H1 (cell line): Measurements from ENCODE around the gene SCN7A. TPM values are rescaled to one million over a fixed set of nuclear protein-coding genes. Genes with fewer than 3 reads are reported as not detected.

Experiments used
- CTCF ChIA-PET: fragments of 300-600 bp; sonication (Branson Sonifier 250); formaldehyde crosslinking; loops from one replicate; lab custom pipeline; 2021; ENCODE audit not compliant: partially characterized antibody; lab: Charles Lee
- POLR2A ChIA-PET: fragments of 300-600 bp; sonication (Branson Sonifier 250); formaldehyde crosslinking; loops from one replicate; lab custom pipeline; 2021; ENCODE audit warnings: inconsistent platforms; ENCODE audit not compliant: partially characterized antibody; lab: Charles Lee
- DNase-seq, 2 experiments: peaks; one replicate each; pipeline versions ENCODE4 v3.0.0 to v3.0.0-alpha.2; 2010 to 2022; ENCODE audit warnings: low spot score in 2 of 2, low read depth in 1 of 2, mixed read lengths in 1 of 2
- FAIRE-seq: peaks from 2 replicates; lab custom pipeline; 2011; peaks lifted over from hg19 to GRCh38; lab: Jason Lieb, UNC
- H2AFZ ChIP-seq: 2 replicates; pipeline ENCODE4 v1.8.1; 2012; ENCODE audit warnings: low read length, inconsistent platforms
- H2AK5ac ChIP-seq: 2 replicates; pipeline ENCODE4 v1.6.1; 2013; ENCODE audit warnings: low read depth, low read length
- H2BK120ac ChIP-seq: replicated peaks from 2 replicates; pipeline ENCODE3; 2013; ENCODE audit warnings: low read depth, low read length, inconsistent platforms
- H2BK12ac ChIP-seq: 2 replicates; pipeline ENCODE4 v1.6.1; 2013; ENCODE audit warnings: low read depth, low read length
- H2BK15ac ChIP-seq: 2 replicates; pipeline ENCODE4 v1.6.1; 2013; ENCODE audit warnings: low read length
- H2BK20ac ChIP-seq: 2 replicates; pipeline ENCODE4 v1.6.1; 2013; ENCODE audit warnings: low read length
- H2BK5ac ChIP-seq: 2 replicates; pipeline ENCODE4 v1.6.1; 2013; ENCODE audit warnings: low read depth, low read length
- H3K14ac ChIP-seq: 2 replicates; pipeline ENCODE4 v1.6.1; 2013; ENCODE audit warnings: inconsistent platforms; ENCODE audit not compliant: insufficient read length
- H3K18ac ChIP-seq: 2 replicates; pipeline ENCODE4 v1.6.1; 2013; ENCODE audit warnings: low read length; ENCODE audit errors: extremely low read depth
- H3K23ac ChIP-seq: 2 replicates; pipeline ENCODE4 v1.6.1; 2013; ENCODE audit warnings: inconsistent platforms; ENCODE audit not compliant: insufficient read length
- H3K23me2 ChIP-seq: 2 replicates; pipeline ENCODE4 v1.6.1; 2013; ENCODE audit warnings: low read depth, low read length
- H3K27ac ChIP-seq: 2 replicates; pipeline ENCODE4 v1.6.1; 2011; ENCODE audit warnings: low read depth, low read length, inconsistent platforms
- H3K27me3 ChIP-seq, 4 experiments: replicated peaks in 1 of 4; 1 replicate in 1 of 4; 2 replicates in 3 of 4; pipeline versions ENCODE4 v1.6.1 to v1.8.1; 2011 to 2013; ENCODE audit warnings: low read length in 3 of 4, mild to moderate bottlenecking in 3 of 4, inconsistent platforms in 2 of 4, mixed read lengths in 2 of 4, moderate library complexity in 1 of 4; ENCODE audit not compliant: control insufficient read depth in 3 of 4, insufficient read depth in 3 of 4; ENCODE audit errors: extremely low read depth in 1 of 4
- H3K36me3 ChIP-seq, 4 experiments: 2 replicates each; pipeline versions ENCODE4 v1.6.1 to v1.8.1; 2011 to 2013; ENCODE audit warnings: mild to moderate bottlenecking in 4 of 4, low read length in 3 of 4, moderate library complexity in 2 of 4, control low read depth in 1 of 4, inconsistent platforms in 1 of 4; ENCODE audit not compliant: insufficient read depth in 4 of 4, control insufficient read depth in 2 of 4
- H3K4ac ChIP-seq: replicated peaks from 2 replicates; pipeline ENCODE3; 2013; ENCODE audit warnings: low read length, low read depth, mixed read lengths, inconsistent platforms; ENCODE audit not compliant: insufficient read length
- H3K4me1 ChIP-seq, 4 experiments: replicated peaks in 1 of 4; 1 replicate in 1 of 4; 2 replicates in 3 of 4; pipeline versions ENCODE4 v1.6.1 to v1.8.1; 2011 to 2013; ENCODE audit warnings: low read length in 3 of 4, inconsistent platforms in 2 of 4, mixed read lengths in 1 of 4; ENCODE audit not compliant: insufficient read depth in 4 of 4, control insufficient read depth in 3 of 4
- H3K4me2 ChIP-seq, 2 experiments: 2 replicates each; pipeline versions ENCODE4 v1.6.1 to v1.8.1; 2011 to 2013; ENCODE audit warnings: low read depth in 2 of 2, low read length in 2 of 2, control low read depth in 1 of 2, inconsistent platforms in 1 of 2, mild to moderate bottlenecking in 1 of 2; ENCODE audit not compliant: insufficient read depth in 1 of 2
- H3K4me3 ChIP-seq, 4 experiments: fragments of 200-600, 300-600 bp in 1 of 4; sonication (generic), shearing (Covaris generic), sonication (Bioruptor Twin) in 1 of 4; 2 replicates each; pipeline versions ENCODE4 v1.5.1 to v1.8.1; 2011 to 2016; ENCODE audit warnings: low read length in 4 of 4, low read depth in 3 of 4, control low read depth in 2 of 4, inconsistent platforms in 2 of 4, mild to moderate bottlenecking in 2 of 4, mixed read lengths in 1 of 4, moderate library complexity in 1 of 4; ENCODE audit not compliant: insufficient read depth in 2 of 4; ENCODE audit errors: extremely low read depth in 1 of 4
- H3K56ac ChIP-seq: replicated peaks from 2 replicates; pipeline ENCODE3; 2013; ENCODE audit warnings: low read depth, mild to moderate bottlenecking, mixed read lengths, low read length, inconsistent platforms; ENCODE audit not compliant: insufficient read length
- H3K79me1 ChIP-seq: 2 replicates; pipeline ENCODE4 v1.6.1; 2013; ENCODE audit warnings: low read depth, low read length, control low read depth
- H3K79me2 ChIP-seq, 2 experiments: 2 replicates each; pipeline versions ENCODE4 v1.6.1 to v1.8.1; 2012 to 2013; ENCODE audit warnings: low read length in 2 of 2, mild to moderate bottlenecking in 2 of 2, inconsistent platforms in 1 of 2; ENCODE audit not compliant: insufficient read depth in 2 of 2, control insufficient read depth in 1 of 2
- H3K9ac ChIP-seq, 4 experiments: replicated peaks in 1 of 4; 1 replicate in 1 of 4; 2 replicates in 3 of 4; pipeline versions ENCODE4 v1.6.1 to v1.8.1; 2011 to 2013; ENCODE audit warnings: low read depth in 3 of 4, low read length in 3 of 4, control low read depth in 2 of 4, mild to moderate bottlenecking in 2 of 4, moderate library complexity in 2 of 4, inconsistent platforms in 1 of 4; ENCODE audit errors: extremely low read depth in 1 of 4
- H3K9me3 ChIP-seq, 2 experiments: 2 replicates each; pipeline versions ENCODE4 v1.6.1 to v1.8.1; 2012 to 2013; ENCODE audit warnings: mild to moderate bottlenecking in 2 of 2, moderate library complexity in 2 of 2, control low read depth in 1 of 2, inconsistent platforms in 1 of 2, low read depth in 1 of 2, low read length in 1 of 2, mixed read lengths in 1 of 2; ENCODE audit not compliant: insufficient read depth in 2 of 2
- H4K20me1 ChIP-seq, 2 experiments: replicated peaks in 1 of 2; 2 replicates each; pipeline versions ENCODE3 to v1.8.1; 2011 to 2013; ENCODE audit warnings: inconsistent platforms in 2 of 2, low read length in 2 of 2, mild to moderate bottlenecking in 1 of 2; ENCODE audit not compliant: insufficient read depth in 2 of 2, control insufficient read depth in 1 of 2
- H4K5ac ChIP-seq: 2 replicates; pipeline ENCODE4 v1.6.1; 2013; ENCODE audit warnings: low read length, low read depth, mixed read lengths, inconsistent platforms; ENCODE audit not compliant: insufficient read length
- H4K8ac ChIP-seq: 2 replicates; pipeline ENCODE4 v1.8.0; 2013; ENCODE audit warnings: mild to moderate bottlenecking, moderate library complexity, low read length, inconsistent platforms; ENCODE audit not compliant: insufficient read depth; ENCODE audit errors: extremely low read depth
- H4K91ac ChIP-seq: replicated peaks from 2 replicates; pipeline ENCODE3; 2013; ENCODE audit warnings: low read length, mixed read lengths, inconsistent platforms; ENCODE audit not compliant: insufficient read length
- ASH2L ChIP-seq: fragments of 200-600, 300-600 bp; sonication (generic); IDR thresholded peaks from one replicate; pipeline ENCODE4 v1.7.1; 2017; ENCODE audit warnings: low read length
- EGR1 ChIP-seq: IDR thresholded peaks from 2 replicates; pipeline ENCODE4 v1.6.1; 2011; ENCODE audit warnings: low read depth, low read length, borderline replicate concordance
- HDAC2 ChIP-seq, 2 experiments: fragments of 300-600 bp in 1 of 2; sonication (generic) in 1 of 2; IDR thresholded peaks; 2 replicates each; pipeline ENCODE4 v1.6.1; 2011 to 2012; ENCODE audit warnings: low read depth in 2 of 2, low read length in 2 of 2, mild to moderate bottlenecking in 2 of 2, moderate library complexity in 2 of 2, borderline replicate concordance in 1 of 2, inconsistent platforms in 1 of 2
- KDM1A ChIP-seq: fragments of 200-600, 300-600 bp; sonication (generic); IDR thresholded peaks from 2 replicates; pipeline ENCODE4 v1.7.1; 2016; ENCODE audit warnings: mild to moderate bottlenecking, low read length, borderline replicate concordance
- KDM4A ChIP-seq: IDR thresholded peaks from one replicate; pipeline ENCODE4 v1.7.1; 2012; ENCODE audit warnings: low read depth, mild to moderate bottlenecking, moderate library complexity, low read length, inconsistent platforms; ENCODE audit not compliant: severe bottlenecking
- RBBP5 ChIP-seq: IDR thresholded peaks from 2 replicates; pipeline ENCODE4 v1.7.1; 2012; ENCODE audit warnings: low read depth, mild to moderate bottlenecking, inconsistent platforms, low read length, moderate library complexity, borderline replicate concordance
- SAP30 ChIP-seq: fragments of 300-600 bp; sonication (generic); IDR thresholded peaks from 2 replicates; pipeline ENCODE4 v1.7.1; 2012; ENCODE audit warnings: low read length, moderate library complexity, mild to moderate bottlenecking, inconsistent platforms; ENCODE audit not compliant: insufficient read depth, insufficient replicate concordance
- SIN3A ChIP-seq, 2 experiments: IDR thresholded peaks in 1 of 2; conservative IDR thresholded peaks in 1 of 2; 2 replicates each; pipeline ENCODE4 v1.6.1; 2011 to 2012; ENCODE audit warnings: low read length in 2 of 2, improper control_type of control experiment in 1 of 2, low read depth in 1 of 2, mild to moderate bottlenecking in 1 of 2
- TEAD4 ChIP-seq: IDR thresholded peaks from 2 replicates; pipeline ENCODE4 v1.6.1; 2012; ENCODE audit warnings: low read depth, low read length, inconsistent platforms, mixed read lengths
- WGBS, 2 experiments: shearing (Covaris generic) in 1 of 2; methylation state at CpG; one replicate each; pipeline versions ENCODE4 v1.1.6 to v1.1.7; 2013 to 2015; ENCODE audit warnings: low lambda C conversion rate in 2 of 2, mixed read lengths in 2 of 2, inconsistent platforms in 1 of 2, low coverage in 1 of 2, missing lambda C conversion rate in 1 of 2; ENCODE audit not compliant: insufficient replicate concordance in 2 of 2, insufficient coverage in 1 of 2, insufficient read length in 1 of 2; ENCODE audit errors: extremely low coverage in 1 of 2, missing lambda C conversion rate in 1 of 2; 5-methylcytosine and 5-hydroxymethylcytosine counted together
- long read RNA-seq, 2 experiments: library from RNA in 1 of 2; library from capped mRNA in 1 of 2; stranded (forward); transcript quantifications; one replicate each; pipeline ENCODE4 v2.0.0, GENCODE V29; 2021; ENCODE audit warnings: inconsistent platforms in 1 of 2
- polyA minus RNA-seq, 3 experiments: library from RNA; depleted of rRNA, polyadenylated mRNA; stranded (reverse); fragments of >200 nt; gene quantifications; 1 replicate in 2 of 3; 2 replicates in 1 of 3; pipeline ENCODE4 v1.2.3, GENCODE V29; 2011
- polyA plus RNA-seq, 7 experiments: library from polyadenylated mRNA; depleted of rRNA in 3 of 7; stranded (reverse) in 5 of 7; unstranded in 2 of 7; fragments of >200 nt in 5 of 7; fragments of 200-250 nt in 2 of 7; gene quantifications; 1 replicate in 5 of 7; 2 replicates in 1 of 7; 4 replicates in 1 of 7; pipeline versions ENCODE4 v1.2.1 to v1.2.3, GENCODE V29; 2011 to 2013; ENCODE audit warnings: missing spikeins in 2 of 7, mixed read lengths in 2 of 7
- total RNA-seq: library from RNA; stranded (reverse); fragmentation: NEBNext Ultra II Directional; extraction: Animal tissue kit (Norgen Biotek cat#: 25700); gene quantifications from 2 replicates; pipeline ENCODE4 v1.2.1, GENCODE V29; 2021

The SCN7A gene
- total RNA-seq (0.11 and 0.19 TPM in 2 replicates), polyA plus RNA-seq (2011; rRNA removed) (0.03 and 0.09 TPM in 2 replicates), polyA minus RNA-seq (2011; rRNA and poly(A)+ RNA removed) (0.09 and 0.20 TPM in 2 replicates)
- 0.13 TPM for polyA plus RNA-seq (2011; cell fraction: cytosol; rRNA removed)
- 0.17 TPM for polyA plus RNA-seq (2011; cell fraction: nucleus; rRNA removed)
- 0.09 to 0.26 TPM (median 0.12 TPM) in 4 replicates for polyA plus RNA-seq (2012, experiment 1 of 2)
- not detected for polyA plus RNA-seq (2012, experiment 2 of 2)
- polyA plus RNA-seq (2013, experiment 1 of 2) = 0.12 TPM
- 0.09 TPM for polyA plus RNA-seq (2013, experiment 2 of 2)
- not detected for polyA minus RNA-seq (2011; cell fraction: cytosol; rRNA and poly(A)+ RNA removed)
- polyA minus RNA-seq (2011; cell fraction: nucleus; rRNA and poly(A)+ RNA removed) = 0.60 TPM
- long read RNA-seq, experiment 1 = 0 reads
- long read RNA-seq, experiment 2, partial matches to known transcripts = 1 of 1 reads
- long read RNA-seq, experiment 2, other reads (novel, unspliced or antisense) = 0 of 1 reads

- WGBS, 2 experiments = 6% methylated on average over 16 of the region's 16 CpGs; no CpG with 5 or more reads in 1 of the 2 experiments
- no peak within 1 kb of the TSS for H3K23ac ChIP-seq
Measured at GRCh38 chr2:166494140-166494624, at the start of gene SCN7A. Gene SCN7A (minus strand): TSS chr2:166494249. CDS start chr2:166477696, 16,553 bp downstream.

More at GRCh38 chr2:166494140-166494624, at the start of gene SCN7A:
- Histone ChIP-seq H3K9me3 (no peaks in the 10 kb centered on the region), H3K18ac (no peak within 1 kb of the TSS; the same call in 1 of the 2 replicates), H3K4ac (no peak within 1 kb of the TSS), H3K14ac (no peak within 1 kb of the TSS), H3K23me2 (peaks cover 7% of the 10 kb centered on the region; the same call in 1 of the 2 replicates), H3K4me2 (peak within 1 kb of the TSS; percentile 73 to 92), H4K5ac (no peak within 1 kb of the TSS), H2BK20ac (no peak within 1 kb of the TSS), H3K4me3 (peak within 1 kb of the TSS; percentile 42 to 70 (median 60))
- peak; percentile 65 for TF ChIP-seq KDM4A
- TF ChIP-seq SAP30 = no peak
- no peak for TF ChIP-seq KDM1A
- TF ChIP-seq SIN3A (conservative IDR thresholded peaks at IDR 0.05 in 1 of 2, IDR thresholded peaks at IDR 0.05 in 1 of 2; ENCODE audit: low read depth in 1 of 2, low read length in 2 of 2) = no peak
- TF ChIP-seq ASH2L = peak; percentile 84
- TF ChIP-seq EGR1 = peak; percentile 80
- TF ChIP-seq TEAD4 = no peak
- no peak for TF ChIP-seq RBBP5
- no peak for TF ChIP-seq HDAC2 (IDR thresholded peaks at IDR 0.05; ENCODE audit: borderline replicate concordance in 1 of 2, low read depth in 2 of 2, low read length in 2 of 2)
- TF ChIP-seq, all 59 proteins: peak for 3
- no peak for FAIRE-seq
- H3K79me1 ChIP-seq = no peaks in the 10 kb centered on the region
- H3K9ac ChIP-seq = peak within 1 kb of the TSS; percentile 26 to 37 (median 34); a peak in 5 of 7 replicates
- H3K27me3 ChIP-seq = no peaks in the 10 kb centered on the region
- peak within 1 kb of the TSS; percentile 95 for H2AFZ ChIP-seq
- H3K36me3 ChIP-seq = no peaks in the 10 kb centered on the region
- no peak within 1 kb of the TSS for H2BK120ac ChIP-seq
- H4K20me1 ChIP-seq = no peaks in the 10 kb centered on the region
- H4K91ac ChIP-seq = no peak within 1 kb of the TSS
- H2BK15ac ChIP-seq = no peak within 1 kb of the TSS
- H3K56ac ChIP-seq = no peak within 1 kb of the TSS
- H2AK5ac ChIP-seq = no peak within 1 kb of the TSS
- H3K27ac ChIP-seq = no peak within 1 kb of the TSS
- no peaks in the 10 kb centered on the region for H3K79me2 ChIP-seq
- H2BK5ac ChIP-seq = no peak within 1 kb of the TSS; the same call in 1 of the 2 replicates
- POLR2A ChIA-PET = no interaction called here
- H4K8ac ChIP-seq = peak within 1 kb of the TSS; percentile 91; the same call in 1 of the 2 replicates
- DNase-seq = peak; percentile 13 to 64
- CTCF ChIA-PET = no interaction called here
- H2BK12ac ChIP-seq = 0 out of 2 replicates have a peak within 1 kb of the TSS, but pooled peaks have one; percentile 61
- H3K4me1 ChIP-seq = peaks cover 0 to 5% (median 1%) of the 10 kb centered on the region in 4 experiments; a peak in 2 of 7 replicates
